COLO829 (cell line): ENCODE measurements around the gene SPANXN3.
"Not testable (repeated sequence)": the region's sequence is repeated elsewhere in the genome, so short reads cannot be mapped to it uniquely, and the experiment has no call there.

ENCODE experiments used
- DNase-seq: peaks from one replicate; pipeline ENCODE4 v3.0.0; 2012; ENCODE audit warnings: low spot score

The SPANXN3 gene, protein sequence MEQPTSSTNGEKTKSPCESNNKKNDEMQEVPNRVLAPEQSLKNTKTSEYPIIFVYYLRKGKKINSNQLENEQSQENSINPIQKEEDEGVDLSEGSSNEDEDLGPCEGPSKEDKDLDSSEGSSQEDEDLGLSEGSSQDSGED

GRCh38 chrX:143517375-143517774, at the start of gene SPANXN3:
Gene SPANXN3, minus strand, starts transcription at chrX:143517475. Its CDS starts 84 bp downstream, at chrX:143517391.
- DNase-seq, result not testable (repeated sequence)

DNA sequence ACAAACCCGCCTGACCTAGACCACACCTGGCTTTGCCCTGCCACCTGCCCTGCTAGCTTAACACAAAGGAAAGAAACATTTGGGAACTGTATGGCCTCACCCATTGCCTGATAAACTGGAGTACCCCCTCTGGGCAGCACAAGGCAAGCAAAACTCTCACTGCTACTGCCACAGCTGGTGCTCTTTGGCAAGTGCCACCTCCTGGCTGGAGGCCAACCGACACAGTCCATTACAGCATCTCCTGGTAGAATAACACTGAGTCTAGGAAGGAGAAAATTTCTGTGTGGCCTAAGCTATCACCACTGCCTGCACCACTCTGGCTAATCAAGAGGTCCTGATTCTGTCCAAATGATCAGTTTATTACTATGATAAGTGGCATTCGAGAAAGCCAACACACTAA, 18.9 kb upstream of the SPANXN3 start:
- DNase-seq, result no peak

DNA sequence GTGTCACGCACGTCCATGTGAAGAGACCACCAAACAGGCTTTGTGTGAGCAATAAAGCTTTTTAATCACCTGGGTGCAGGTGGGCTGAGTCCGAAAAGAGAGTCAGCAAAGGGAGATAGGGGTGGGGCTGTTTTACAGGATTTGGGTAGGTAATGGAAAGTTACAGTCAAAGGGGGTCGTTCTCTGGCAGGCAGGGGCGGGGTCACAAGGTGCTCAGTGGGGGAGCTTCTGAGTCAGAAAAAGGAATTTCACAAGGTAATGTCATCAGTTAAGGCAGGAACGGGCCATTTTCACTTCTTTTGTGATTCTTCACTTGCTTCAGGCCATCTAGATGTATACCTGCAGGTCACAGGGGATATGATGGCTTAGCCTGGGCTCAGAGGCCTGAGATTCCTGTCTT, 15.1 kb downstream of the SPANXN3 start:
- not testable (repeated sequence) for DNase-seq

- no peak for DNase-seq
Observed at GRCh38 chrX:143500751-143501150, 16.5 kb downstream of the SPANXN3 start.

DNA sequence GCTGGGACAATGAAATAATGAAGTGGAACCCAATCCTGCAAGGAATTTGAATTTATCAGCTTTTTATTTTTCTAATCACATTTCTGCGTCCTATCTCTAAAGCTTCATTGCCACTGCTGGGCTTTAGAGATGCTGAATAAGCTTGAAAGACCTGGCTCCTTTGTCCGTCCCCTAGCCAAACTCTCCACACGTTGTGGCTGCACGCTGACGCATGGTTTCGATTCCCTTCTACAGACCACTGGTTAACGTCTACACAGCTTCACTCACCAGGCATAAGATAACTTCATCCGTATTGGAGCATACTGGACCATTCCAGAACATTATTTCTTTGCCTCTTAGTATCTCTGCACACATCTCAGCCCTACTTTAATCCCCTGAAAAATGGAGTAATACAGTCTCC, 31.2 kb downstream of the SPANXN3 start:
- DNase-seq, result no peak

DNA sequence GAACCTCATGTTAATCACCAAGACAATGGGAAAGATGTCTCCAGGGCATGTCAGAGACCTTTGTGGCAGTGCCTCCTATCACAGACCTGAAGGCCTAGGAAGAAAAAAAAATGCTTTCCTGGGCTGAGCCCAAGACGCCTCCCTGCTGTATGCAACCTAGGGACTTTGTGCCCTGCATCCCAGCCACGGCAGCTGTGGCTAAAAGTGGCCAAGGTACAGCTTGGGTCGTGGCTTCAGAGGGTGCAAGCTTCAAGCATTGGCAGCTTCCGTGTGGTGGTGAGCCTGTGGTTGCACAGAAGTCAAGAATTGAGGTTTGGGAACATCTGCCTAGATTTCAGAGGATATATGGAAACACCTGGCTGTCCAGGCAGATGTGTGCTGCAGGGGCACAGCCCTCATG, 40.5 kb downstream of the SPANXN3 start:
- no peak for DNase-seq

GRCh38 chrX:143472347-143472938, 44.8 kb downstream of the SPANXN3 start:
- no peak for DNase-seq

DNA sequence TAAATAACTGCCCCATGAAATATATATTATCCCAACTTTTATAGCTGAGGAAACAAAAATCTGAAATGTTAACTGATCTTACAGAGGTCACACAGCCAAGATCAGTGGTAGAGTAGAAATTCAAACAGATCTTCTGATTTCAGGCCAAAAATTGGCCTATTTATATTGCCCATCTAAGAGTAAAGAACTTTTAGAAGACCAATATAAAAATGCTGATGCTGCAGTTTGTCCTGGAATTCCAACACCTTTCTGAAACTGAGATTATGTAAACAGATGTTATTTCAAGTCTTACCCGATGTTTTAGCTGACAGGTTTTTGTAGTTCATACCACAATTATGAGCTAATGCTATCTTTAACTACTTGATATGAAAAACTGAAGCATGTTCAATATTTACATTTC, 51.1 kb downstream of the SPANXN3 start:
- DNase-seq, result no peak

GRCh38 chrX:143462696-143463095, 54.6 kb downstream of the SPANXN3 start:
- no peak for DNase-seq

- DNase-seq, result no peak
Observed at GRCh38 chrX:143461606-143462005, 55.7 kb downstream of the SPANXN3 start.
